Loucy (cell line): ENCODE results near the gene KAT2B.

Experiments
- CTCF ChIP-seq: fragments of 200-600 bp; sonication (generic); conservative IDR thresholded peaks from 2 replicates; pipeline ENCODE4 v1.5.1; 2014; ENCODE audit warnings: mild to moderate bottlenecking, antibody characterized with exemption, low read length
- EZH2phosphoT487 ChIP-seq: fragments of 200-600 bp; IDR thresholded peaks from 2 replicates; pipeline ENCODE4 v1.6.1; 2018; ENCODE audit warnings: antibody characterized with exemption, mild to moderate bottlenecking, moderate library complexity, borderline replicate concordance

GRCh38 chr3:20096135-20096685 is 56.0 kb downstream of the KAT2B start:
- no peak for TF ChIP-seq CTCF
- no peak for TF ChIP-seq EZH2phosphoT487
